GOT3 (cell line): ENCODE results near the gene MICAL2.

Experiments
- DNase-seq: peaks from one replicate; lab custom pipeline; 2025; ENCODE audit warnings: mixed read lengths; lab: John Stamatoyannopoulos, UW

Gene MICAL2

DNA sequence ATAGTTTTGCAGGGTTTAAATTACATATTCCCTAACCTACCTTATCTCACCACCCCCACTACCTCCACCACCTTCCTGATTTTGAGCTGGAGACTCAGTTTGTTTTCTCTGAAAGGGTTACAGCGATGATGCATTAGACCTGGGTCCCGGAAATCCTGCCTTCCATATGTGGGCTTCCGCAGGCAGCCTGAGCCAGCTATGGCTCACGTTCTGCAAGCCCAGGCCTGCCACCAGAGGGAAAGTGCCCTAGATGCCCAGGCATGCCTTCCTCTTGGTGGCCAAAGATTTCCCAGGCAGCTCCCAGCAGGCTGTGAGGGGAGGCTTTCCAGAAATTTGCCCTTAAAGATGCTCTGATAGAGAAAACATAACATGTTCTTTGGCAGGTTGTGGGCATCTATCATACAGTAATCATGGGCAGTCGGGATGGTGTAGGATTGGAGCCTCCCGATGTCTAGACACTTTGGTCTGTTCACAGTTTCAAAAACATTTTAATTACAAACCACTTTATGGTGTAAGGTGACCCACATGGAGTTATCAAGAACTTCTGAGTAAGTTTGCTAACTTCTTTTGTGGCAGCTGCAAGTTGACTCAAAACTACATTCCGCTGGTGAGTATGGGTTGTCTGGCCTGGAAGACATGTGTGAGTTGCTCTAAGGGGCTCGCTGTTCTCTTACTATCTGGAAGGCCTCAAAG is 79.3 kb downstream of the MICAL2 start:
- DNase-seq = no peak

DNA sequence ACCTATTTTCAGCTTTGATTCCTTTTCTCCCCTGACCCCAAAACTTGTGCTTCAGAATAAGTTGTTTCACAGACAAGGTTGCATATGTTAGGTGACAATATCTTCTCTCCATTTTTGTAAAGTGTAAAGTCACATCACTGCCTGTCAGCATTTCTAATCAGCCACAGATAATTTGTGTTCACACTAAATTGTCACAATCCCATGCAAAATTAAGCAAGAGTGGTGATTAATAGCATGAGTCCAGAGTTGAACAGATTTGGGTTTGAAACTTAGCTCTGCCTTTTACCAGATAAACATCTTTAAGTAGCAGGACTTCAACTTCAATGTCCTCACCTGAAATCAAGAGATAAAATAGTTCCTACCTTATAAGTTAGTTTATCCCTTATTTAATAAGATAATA is 80.1 kb downstream of the MICAL2 start:
- no peak for DNase-seq

DNA sequence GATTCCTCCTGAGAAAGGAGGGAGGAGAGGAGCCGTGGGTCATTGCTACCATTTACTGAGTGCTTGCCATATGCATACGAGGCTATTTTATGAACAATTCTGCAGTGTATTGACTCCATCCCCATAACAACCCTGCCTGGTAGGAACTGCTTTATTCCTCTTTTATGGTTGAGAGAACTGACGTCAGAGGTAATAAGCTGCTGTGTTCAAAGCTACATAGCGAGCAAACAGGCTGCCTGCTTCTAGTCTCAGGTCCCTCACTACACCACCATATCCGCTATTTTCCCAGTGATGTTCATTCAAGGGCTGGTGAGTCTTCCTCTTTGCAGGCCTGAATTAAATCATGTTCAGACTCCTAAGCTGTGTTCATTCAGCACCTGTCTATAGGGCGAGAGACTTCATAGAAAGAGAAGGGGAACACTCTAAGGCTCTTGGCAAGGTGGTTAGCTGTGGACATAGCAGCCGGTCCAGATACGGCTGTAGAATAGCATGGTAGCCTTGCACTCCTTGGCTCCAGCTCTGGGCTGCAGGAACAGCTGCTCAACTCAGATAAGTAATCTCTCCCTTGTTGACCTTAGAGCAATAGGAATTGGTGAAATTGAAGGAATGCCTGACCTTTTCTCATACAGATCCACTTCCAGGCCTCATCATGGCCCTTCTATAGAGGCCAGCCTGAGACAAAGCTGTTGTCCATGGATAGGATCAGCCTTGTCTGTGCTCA is 82.6 kb downstream of the MICAL2 start:
- DNase-seq = no peak

- no peak for DNase-seq
Measured at GRCh38 chr11:12193515-12194336, 83.3 kb downstream of the MICAL2 start.

- no peak for DNase-seq
Measured at GRCh38 chr11:12195768-12196167, 85.4 kb downstream of the MICAL2 start.

DNA sequence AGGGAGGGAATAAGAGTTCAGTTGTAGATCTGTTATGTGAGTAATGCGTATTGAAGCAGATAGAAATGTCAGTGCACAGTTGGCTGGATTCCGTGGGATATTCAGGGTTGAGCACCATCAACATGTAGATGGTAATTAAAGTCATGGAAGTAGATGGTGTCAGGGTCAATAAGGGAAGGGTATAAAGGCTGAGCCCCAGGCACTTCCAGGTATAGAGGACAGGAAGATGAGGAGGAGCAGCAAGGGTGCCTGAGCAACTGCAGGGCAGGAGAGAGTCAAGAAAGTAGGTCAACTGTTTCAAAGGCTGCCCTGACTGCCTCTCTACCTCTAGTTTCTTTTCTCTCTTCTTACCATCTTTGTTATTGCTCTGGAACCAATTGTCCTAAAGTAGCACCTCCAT is 85.9 kb downstream of the MICAL2 start:
- no peak for DNase-seq

DNA sequence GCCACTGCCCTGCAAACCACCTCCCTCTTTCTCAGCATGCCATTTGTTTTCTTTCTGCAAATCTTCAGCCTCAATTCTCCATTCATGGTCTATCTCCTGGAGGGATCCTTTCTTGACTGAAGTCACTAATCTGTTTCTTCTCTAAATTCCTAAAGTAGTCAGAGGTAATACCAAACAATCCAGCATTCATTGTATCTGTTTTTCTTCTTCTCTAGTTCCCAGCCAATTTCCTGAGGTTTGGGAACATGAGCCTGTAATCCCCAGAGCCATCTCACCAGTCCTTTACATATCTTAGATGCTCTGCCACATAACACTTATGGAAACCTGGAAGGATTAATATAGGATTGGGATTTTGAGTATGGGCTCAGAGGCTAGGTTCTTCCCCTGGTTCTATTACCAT is 86.5 kb downstream of the MICAL2 start:
- DNase-seq = no peak

DNA sequence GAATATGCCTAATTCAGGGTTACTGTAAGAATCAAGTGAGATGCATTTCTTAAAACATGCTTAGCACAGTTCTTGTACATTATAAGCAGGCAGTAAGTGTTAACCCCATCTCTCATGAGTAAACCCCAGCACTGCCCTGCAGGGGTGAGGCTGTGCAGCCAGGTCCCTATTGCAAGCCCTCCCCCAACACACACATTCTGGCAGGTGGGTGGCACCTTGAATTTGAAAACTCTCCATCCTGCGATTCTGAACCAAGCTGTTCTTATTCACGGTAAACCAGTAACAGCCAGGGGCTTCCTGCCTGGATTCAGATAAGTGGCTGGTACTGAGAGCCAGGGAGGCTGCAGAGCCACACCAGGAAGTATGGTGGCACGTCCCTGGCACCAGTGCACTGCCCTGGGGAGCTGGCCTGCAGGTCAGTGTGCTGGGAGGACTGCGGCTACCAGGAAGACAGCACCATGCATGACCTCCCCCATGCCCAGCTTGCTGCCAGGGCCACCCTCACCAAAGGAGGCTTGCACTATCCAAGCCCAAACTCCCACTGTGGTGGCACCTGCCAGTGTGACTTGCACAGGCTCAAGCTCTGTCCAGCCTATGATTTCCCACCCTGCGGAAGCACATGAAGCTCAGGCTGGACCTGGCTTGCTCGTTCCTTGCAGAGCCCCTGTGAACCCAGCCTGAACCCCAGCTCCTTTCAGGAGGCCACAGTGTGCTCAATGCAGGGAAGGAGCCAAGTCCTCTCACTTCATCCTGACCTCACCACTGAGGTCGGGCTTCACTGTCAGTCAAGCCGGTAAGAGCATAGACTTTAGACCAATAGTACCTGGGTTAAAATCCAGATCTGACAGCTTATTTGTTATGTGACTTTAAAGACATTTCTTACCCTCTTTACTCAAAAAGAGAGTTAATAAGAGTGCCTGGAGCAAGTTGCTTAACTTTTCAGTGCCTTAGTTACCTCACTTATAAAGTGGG is 88.1 kb downstream of the MICAL2 start:
- DNase-seq = no peak

DNA sequence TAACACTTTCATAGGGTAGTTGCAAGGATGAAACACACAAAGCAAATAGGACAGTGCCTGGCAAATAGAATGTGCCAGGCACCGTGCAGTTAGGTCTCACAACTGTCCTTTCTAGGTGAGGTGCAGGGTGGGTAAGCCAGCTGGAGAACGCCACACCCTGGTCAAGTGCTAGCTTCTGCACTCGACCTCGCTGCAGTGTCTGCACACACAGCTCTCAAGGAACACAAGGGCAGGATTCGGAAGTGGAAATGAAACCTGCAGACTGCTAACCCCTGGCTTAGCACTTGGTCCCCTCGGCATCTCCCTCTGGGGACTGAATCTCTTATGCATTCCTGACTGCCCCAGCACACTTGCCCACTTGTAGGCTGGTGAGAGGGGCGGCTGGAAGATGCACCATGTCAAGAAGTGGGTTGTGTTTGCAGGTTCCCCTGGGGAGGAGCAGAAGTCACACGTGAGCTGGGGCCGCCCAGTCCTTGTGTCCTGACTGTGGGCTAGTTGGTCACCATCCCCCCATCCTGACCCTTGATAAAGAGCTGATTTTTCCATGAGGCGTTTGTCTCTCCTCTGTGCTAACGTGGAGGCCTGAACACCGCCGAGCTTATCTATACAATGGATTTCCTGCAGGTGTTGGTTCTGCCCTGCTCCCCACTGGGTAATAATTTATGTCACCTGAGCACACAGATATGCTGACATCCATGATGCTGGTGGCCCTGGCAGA is 89.0 kb downstream of the MICAL2 start:
- DNase-seq = no peak

DNA sequence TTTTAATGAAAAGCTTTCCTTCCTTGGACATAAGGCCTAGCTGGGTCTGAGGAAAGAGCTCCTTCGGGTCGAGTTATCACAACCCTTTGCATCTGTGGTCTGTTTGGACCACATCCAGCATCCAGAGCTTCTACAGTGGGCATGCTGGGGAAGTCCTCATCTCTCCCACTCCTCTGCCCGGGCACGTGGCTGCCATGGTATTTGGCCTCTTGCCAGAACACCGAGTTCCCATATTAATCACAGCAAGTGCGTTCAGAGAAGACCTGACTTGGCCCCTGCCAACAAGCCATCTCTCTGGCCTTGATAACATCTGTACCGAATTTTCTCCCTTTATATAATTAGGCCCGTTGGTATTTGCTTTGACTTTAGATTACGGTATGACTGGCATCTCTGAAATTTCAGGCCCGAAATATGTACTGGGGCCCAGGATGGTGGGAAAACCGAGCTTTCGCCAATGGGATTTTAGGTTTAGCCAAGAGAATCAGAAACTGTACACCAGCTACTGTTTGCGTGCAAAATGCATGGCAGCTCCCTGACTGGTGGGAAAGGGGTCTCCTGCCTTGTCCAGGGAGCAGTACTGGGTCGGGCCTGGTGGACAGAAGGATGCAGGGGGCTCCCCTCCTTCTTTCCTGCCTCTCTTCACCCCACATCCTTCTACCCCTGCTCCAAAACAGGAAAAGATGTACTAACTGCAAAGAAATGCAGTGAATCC is 90.0 kb downstream of the MICAL2 start:
- DNase-seq = no peak

DNA sequence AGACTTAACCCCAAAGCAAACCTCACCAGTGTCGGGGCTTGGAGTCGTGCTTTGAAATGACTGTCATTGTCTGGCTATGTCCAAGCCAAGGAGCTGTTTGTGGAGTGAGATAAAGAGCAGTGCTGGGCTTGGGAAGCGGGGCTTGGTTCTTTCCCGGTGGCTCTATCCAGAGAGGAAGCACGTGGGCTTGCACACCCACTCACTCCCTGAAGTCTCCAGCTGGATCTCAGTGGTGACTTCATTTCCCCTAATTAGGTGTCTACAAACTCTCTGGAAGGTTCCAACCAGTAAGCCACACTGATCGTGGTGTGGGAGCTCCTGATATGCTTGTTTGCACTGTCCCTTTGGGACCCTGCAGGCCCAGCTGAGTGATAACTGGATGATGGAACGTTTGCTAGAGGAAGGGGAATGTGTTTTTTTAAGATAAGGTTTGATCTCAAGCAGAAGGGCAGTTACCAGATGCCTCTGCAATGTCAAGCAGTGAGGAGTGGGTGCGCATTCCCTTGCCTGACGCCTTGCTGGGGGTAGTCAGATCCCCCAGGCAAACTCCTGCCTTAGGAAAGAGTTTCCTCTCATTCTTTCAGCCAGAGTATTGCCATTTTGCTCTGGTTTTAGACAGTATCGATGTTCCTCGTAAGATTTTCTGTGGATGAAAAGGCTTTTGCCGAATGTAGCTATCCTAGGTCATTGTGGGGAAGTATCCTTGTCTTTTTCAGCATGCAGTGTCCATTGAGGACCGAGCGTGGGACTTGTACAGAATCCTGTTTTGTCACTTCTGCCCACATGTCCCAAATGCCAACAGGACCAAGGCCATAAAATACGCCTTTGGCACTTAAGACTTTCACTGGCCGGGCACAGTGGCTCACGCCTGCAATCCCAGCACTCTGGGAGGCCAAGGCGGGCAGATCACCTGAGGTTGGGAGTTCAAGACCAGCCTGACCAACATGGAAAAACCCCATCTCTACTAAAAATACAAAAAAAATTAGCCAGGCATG is 90.9 kb downstream of the MICAL2 start:
- DNase-seq = no peak

DNA sequence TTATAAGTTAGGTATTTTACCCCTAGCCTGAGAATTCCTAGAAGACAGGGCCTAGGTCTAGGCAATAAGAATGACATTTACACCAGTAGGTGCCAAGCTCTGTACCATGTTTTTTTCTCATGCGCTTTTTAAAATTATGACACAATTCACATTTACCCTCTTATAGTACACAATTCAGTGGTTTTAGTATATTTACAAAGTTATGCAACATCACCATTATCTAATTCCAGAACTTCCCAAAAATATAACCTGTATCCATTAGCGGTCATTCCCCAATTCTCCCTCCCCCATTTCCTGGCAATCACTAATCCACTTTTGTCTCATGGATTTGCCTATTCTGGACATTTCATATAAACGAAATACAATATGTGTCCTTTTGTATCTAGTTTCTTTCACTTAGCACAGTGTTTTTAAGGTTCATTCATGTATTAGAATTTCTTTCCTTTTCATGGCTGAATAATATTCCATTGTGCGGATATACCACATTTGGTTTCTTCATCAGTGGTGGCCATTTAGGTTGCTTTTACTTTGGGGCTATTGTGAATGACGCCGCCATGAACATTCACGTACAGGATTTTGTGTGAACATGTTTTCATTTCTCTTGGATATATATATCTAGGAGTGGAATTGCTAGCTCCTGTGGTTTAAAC is 92.4 kb downstream of the MICAL2 start:
- DNase-seq = no peak

DNA sequence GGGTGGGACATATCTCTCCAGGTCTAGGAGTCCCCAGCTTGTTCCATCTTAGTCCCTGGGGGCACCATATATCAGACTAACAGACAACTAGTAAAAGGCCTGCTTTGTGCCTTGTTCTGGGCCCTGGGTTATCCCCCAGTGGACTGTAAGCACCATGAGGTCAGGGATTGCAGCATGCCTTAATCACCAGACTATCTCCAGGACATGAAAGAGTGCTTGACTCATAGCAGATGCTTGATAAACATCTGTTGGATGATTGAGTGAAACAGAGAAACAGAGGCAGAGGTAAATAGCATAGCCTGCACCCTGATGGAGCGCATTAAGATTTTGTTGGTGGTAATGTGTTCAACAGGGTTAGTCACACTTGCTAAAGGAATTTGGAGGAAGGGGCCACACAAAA is 94.1 kb downstream of the MICAL2 start:
- DNase-seq = no peak

DNA sequence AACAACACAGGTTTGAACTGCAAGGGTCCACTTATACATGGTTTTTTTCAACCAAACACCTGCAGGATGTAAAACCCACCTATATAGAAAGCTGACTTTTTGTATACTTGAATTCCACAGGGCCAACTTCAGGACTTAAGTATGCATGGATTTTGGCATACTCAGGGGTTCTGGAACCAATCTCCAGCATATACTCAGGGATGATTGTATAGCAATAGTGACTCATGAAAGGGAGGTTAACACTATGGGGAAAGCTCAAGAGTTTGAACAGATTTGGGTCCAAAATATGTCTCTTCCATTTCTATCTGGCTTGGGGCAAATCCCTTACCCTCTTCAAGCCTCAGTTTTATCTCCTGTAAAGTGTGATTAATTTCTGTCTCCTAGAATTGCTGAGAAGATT is 94.9 kb downstream of the MICAL2 start:
- DNase-seq = no peak

GRCh38 chr11:12206529-12206928 is 96.1 kb downstream of the MICAL2 start:
- no peak for DNase-seq

- peak; percentile 5 for DNase-seq
Measured at GRCh38 chr11:12207384-12208150, 97.2 kb downstream of the MICAL2 start.

GRCh38 chr11:12209096-12209495 is 98.7 kb downstream of the MICAL2 start:
- DNase-seq = no peak

DNA sequence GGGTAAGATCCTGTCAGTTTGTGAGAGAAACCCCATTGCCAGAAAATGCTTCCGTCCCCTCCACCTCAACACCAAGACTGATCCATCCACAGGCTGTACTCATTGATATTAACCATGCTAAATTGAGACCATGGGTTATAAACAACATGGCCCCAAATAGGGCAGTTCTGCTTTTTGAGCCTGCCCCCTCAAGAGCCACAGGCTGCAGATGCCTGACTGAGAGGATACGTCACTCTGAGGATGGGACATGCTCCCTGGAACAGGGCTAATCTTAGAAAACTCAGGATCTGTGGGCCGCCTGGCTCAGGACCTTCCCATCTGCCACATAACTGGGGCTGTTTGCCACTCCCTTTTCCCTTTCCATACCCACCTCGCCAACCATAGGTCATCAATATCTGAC is 99.8 kb downstream of the MICAL2 start:
- DNase-seq = no peak
